ENCODE measurements around the gene KRT79. TPM values are rescaled to one million over a fixed set of nuclear protein-coding genes. Genes with fewer than 3 reads are reported as not detected.

KRT79 gene
- total and polyA plus RNA-seq, 2 experiments from 2014 or later, result not detected

- Histone ChIP-seq H3K36me3 (no peaks in the 10 kb centered on the region), H3K27me3 (no peaks in the 10 kb centered on the region), H3K27ac (no peak overlapping the region), H3K4me1 (ENCODE audit: low read depth) (no peaks in the 10 kb centered on the region), H3K4me3 (no peak overlapping the region), H3K9me3 (ENCODE audit: low read depth) (no peaks in the 10 kb centered on the region)
- TF ChIP-seq, protein P1, sequence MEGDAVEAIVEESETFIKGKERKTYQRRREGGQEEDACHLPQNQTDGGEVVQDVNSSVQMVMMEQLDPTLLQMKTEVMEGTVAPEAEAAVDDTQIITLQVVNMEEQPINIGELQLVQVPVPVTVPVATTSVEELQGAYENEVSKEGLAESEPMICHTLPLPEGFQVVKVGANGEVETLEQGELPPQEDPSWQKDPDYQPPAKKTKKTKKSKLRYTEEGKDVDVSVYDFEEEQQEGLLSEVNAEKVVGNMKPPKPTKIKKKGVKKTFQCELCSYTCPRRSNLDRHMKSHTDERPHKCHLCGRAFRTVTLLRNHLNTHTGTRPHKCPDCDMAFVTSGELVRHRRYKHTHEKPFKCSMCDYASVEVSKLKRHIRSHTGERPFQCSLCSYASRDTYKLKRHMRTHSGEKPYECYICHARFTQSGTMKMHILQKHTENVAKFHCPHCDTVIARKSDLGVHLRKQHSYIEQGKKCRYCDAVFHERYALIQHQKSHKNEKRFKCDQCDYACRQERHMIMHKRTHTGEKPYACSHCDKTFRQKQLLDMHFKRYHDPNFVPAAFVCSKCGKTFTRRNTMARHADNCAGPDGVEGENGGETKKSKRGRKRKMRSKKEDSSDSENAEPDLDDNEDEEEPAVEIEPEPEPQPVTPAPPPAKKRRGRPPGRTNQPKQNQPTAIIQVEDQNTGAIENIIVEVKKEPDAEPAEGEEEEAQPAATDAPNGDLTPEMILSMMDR (IDR thresholded peaks at IDR 0.05; ENCODE audit: low read depth, low read length), result no peak
- DNase-seq (ENCODE audit: low read depth in 1 of 2, low spot score in 1 of 2), result peak in 1 of 2 donors; percentile 65
Observed at GRCh38 chr12:52828591-52829021, 5.5 kb downstream of the KRT79 start.

GRCh38 chr12:52828156-52828555 is 6.0 kb downstream of the KRT79 start:
- TF ChIP-seq, protein P1 (IDR thresholded peaks at IDR 0.05; ENCODE audit: low read depth, low read length), result no peak
- no peaks in the 10 kb centered on the region for H3K27me3 ChIP-seq
- DNase-seq (ENCODE audit: low read depth in 1 of 2, low spot score in 1 of 2), result no peak
- no peaks in the 10 kb centered on the region for H3K36me3 ChIP-seq
- no peaks in the 10 kb centered on the region for H3K9me3 ChIP-seq (ENCODE audit: low read depth)
- H3K4me3 ChIP-seq, result no peak overlapping the region
- H3K4me1 ChIP-seq (ENCODE audit: low read depth), result no peaks in the 10 kb centered on the region
- H3K27ac ChIP-seq, result no peak overlapping the region

DNA sequence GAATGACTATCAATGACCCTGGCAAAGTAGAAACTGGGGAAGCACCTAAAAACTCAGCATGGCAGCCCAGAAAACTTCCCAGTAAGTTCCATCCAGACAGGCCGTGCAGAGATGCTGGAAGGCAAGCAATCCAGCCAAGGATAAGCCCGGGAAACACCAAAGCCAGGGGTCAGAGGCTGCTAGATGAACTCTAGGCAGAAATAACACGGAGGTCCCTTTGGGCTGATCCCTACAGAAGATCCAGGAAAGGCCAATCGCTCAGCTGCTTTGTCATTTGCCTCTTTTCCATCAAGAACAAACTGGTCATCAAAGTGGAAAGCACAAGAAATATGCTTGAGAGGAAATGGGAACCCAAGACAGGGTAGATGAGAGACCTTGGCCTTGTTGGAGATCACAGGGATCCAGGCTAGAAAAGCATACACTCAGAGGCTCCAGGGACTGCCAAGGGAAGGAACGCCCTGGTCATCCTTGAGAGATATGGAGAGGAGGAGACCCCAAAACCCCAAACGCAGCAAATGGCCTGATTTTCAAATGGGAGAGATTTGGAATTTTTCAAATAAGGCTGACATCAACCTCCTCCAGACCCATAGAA is 6.5 kb downstream of the KRT79 start:
- no peaks in the 10 kb centered on the region for H3K4me1 ChIP-seq (ENCODE audit: low read depth)

GRCh38 chr12:52826611-52827498 is 7.3 kb downstream of the KRT79 start:
- Histone ChIP-seq H3K27ac (no peak overlapping the region), H3K9me3 (ENCODE audit: low read depth) (no peaks in the 10 kb centered on the region), H3K4me3 (no peak overlapping the region), H3K4me1 (ENCODE audit: low read depth) (no peaks in the 10 kb centered on the region), H3K27me3 (no peaks in the 10 kb centered on the region), H3K36me3 (no peaks in the 10 kb centered on the region)
- TF ChIP-seq, protein P1 (IDR thresholded peaks at IDR 0.05; ENCODE audit: low read depth, low read length), result no peak
- no peak for DNase-seq (ENCODE audit: low read depth in 1 of 2, low spot score in 1 of 2)

More for the DNA sequence above, 6.5 kb downstream of the KRT79 start:
- DNase-seq (ENCODE audit: low read depth in 1 of 2, low spot score in 1 of 2), result no peak
- TF ChIP-seq, protein P1 (IDR thresholded peaks at IDR 0.05; ENCODE audit: low read depth, low read length), result no peak
- H3K27ac ChIP-seq, result no peak overlapping the region
- no peaks in the 10 kb centered on the region for H3K36me3 ChIP-seq
- no peaks in the 10 kb centered on the region for H3K27me3 ChIP-seq
- H3K9me3 ChIP-seq (ENCODE audit: low read depth), result no peaks in the 10 kb centered on the region
- H3K4me3 ChIP-seq, result no peak overlapping the region

GRCh38 chr12:52825961-52826360 is 8.2 kb downstream of the KRT79 start:
- no peaks in the 10 kb centered on the region for H3K9me3 ChIP-seq (ENCODE audit: low read depth)
- no peak overlapping the region for H3K4me3 ChIP-seq
- TF ChIP-seq, protein P1 (IDR thresholded peaks at IDR 0.05; ENCODE audit: low read depth, low read length), result no peak
- no peak overlapping the region for H3K27ac ChIP-seq
- DNase-seq (ENCODE audit: low read depth in 1 of 2, low spot score in 1 of 2), result no peak
- no peaks in the 10 kb centered on the region for H3K27me3 ChIP-seq
- no peaks in the 10 kb centered on the region for H3K36me3 ChIP-seq
- no peaks in the 10 kb centered on the region for H3K4me1 ChIP-seq (ENCODE audit: low read depth)
